ENCODE results near the gene RASSF4. TPM values are rescaled to one million over a fixed set of nuclear protein-coding genes. Genes with fewer than 3 reads are reported as not detected.

RASSF4 gene
- total RNA-seq, 1 donor from 2014 or later = 67.6 TPM

GRCh38 chr10:44913350-44914081 is 46.1 kb upstream of the RASSF4 start:
- TF ChIP-seq CTCF (IDR thresholded peaks at IDR 0.05; ENCODE audit: insufficient read depth, low read length, poor library complexity, severe bottlenecking) = no peak
- peaks cover 17% of the 10 kb centered on the region for H3K27me3 ChIP-seq (ENCODE audit: control insufficient read depth, insufficient read depth, low read length)
- no peak for DNase-seq (ENCODE audit: low read depth)
- no peak overlapping the region for H3K4me3 ChIP-seq (ENCODE audit: low read depth, low read length)
- H3K36me3 ChIP-seq (ENCODE audit: control insufficient read depth, insufficient read depth, low read length) = no peaks in the 10 kb centered on the region

GRCh38 chr10:44914891-44915290 is 44.7 kb upstream of the RASSF4 start:
- H3K4me3 ChIP-seq (ENCODE audit: low read depth, low read length) = no peak overlapping the region
- DNase-seq (ENCODE audit: low read depth) = no peak
- peaks cover 15% of the 10 kb centered on the region for H3K27me3 ChIP-seq (ENCODE audit: control insufficient read depth, insufficient read depth, low read length)
- no peak for TF ChIP-seq CTCF (IDR thresholded peaks at IDR 0.05; ENCODE audit: insufficient read depth, low read length, poor library complexity, severe bottlenecking)
- no peaks in the 10 kb centered on the region for H3K36me3 ChIP-seq (ENCODE audit: control insufficient read depth, insufficient read depth, low read length)

GRCh38 chr10:44916429-44916828 is 43.2 kb upstream of the RASSF4 start:
- DNase-seq (ENCODE audit: low read depth) = no peak
- TF ChIP-seq CTCF (IDR thresholded peaks at IDR 0.05; ENCODE audit: insufficient read depth, low read length, poor library complexity, severe bottlenecking) = no peak

GRCh38 chr10:44917848-44918247 is 41.8 kb upstream of the RASSF4 start:
- no peaks in the 10 kb centered on the region for H3K36me3 ChIP-seq (ENCODE audit: control insufficient read depth, insufficient read depth, low read length)
- H3K27me3 ChIP-seq (ENCODE audit: control insufficient read depth, insufficient read depth, low read length) = peaks cover 5% of the 10 kb centered on the region
- H3K4me3 ChIP-seq (ENCODE audit: low read depth, low read length) = no peak overlapping the region
- DNase-seq (ENCODE audit: low read depth) = no peak
- no peak for TF ChIP-seq CTCF (IDR thresholded peaks at IDR 0.05; ENCODE audit: insufficient read depth, low read length, poor library complexity, severe bottlenecking)

More at GRCh38 chr10:44916429-44916828, 43.2 kb upstream of the RASSF4 start:
- Histone ChIP-seq H3K4me3 (ENCODE audit: low read depth, low read length) (no peak overlapping the region), H3K27me3 (ENCODE audit: control insufficient read depth, insufficient read depth, low read length) (peaks cover 15% of the 10 kb centered on the region), H3K36me3 (ENCODE audit: control insufficient read depth, insufficient read depth, low read length) (no peaks in the 10 kb centered on the region)

- H3K4me3 ChIP-seq (ENCODE audit: low read depth, low read length) = no peak overlapping the region
- H3K27me3 ChIP-seq (ENCODE audit: control insufficient read depth, insufficient read depth, low read length) = peaks cover 8% of the 10 kb centered on the region
- no peak for DNase-seq (ENCODE audit: low read depth)
- no peak for TF ChIP-seq CTCF (IDR thresholded peaks at IDR 0.05; ENCODE audit: insufficient read depth, low read length, poor library complexity, severe bottlenecking)
- H3K36me3 ChIP-seq (ENCODE audit: control insufficient read depth, insufficient read depth, low read length) = no peaks in the 10 kb centered on the region
Observed at GRCh38 chr10:44920252-44920651, 39.4 kb upstream of the RASSF4 start.

GRCh38 chr10:44921061-44921460 is 38.5 kb upstream of the RASSF4 start:
- Histone ChIP-seq H3K27me3 (ENCODE audit: control insufficient read depth, insufficient read depth, low read length) (peaks cover 5% of the 10 kb centered on the region), H3K4me3 (ENCODE audit: low read depth, low read length) (no peak overlapping the region), H3K36me3 (ENCODE audit: control insufficient read depth, insufficient read depth, low read length) (no peaks in the 10 kb centered on the region)
- DNase-seq (ENCODE audit: low read depth) = no peak
- TF ChIP-seq CTCF (IDR thresholded peaks at IDR 0.05; ENCODE audit: insufficient read depth, low read length, poor library complexity, severe bottlenecking) = no peak
